ENCODE results near the gene HRH3. TPM values are rescaled to one million over a fixed set of nuclear protein-coding genes. Genes with fewer than 3 reads are reported as not detected.

Gene HRH3
- total RNA-seq, 4 donors from 2014 or later, result not detected

DNA sequence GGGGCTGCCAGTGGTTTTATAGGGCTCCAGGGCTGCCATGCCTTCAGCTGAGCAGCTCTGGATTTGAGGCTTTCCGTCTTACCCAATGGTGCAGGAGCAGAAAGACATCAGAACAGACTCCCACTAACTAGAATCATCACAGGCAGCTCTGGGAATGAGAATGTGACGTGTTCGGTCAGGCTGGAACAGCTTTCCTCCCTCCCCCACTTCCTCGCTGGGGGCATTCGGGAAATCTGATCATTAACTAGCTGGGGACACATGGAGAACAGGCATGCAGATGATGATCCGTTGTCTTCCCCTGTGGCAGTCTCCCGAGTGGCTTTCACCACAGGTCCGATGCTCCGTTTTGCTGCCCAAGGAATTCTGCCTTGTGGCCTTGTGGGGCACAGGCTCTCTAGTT lies 42.8 kb downstream of the HRH3 start:
- TF ChIP-seq, protein P1, sequence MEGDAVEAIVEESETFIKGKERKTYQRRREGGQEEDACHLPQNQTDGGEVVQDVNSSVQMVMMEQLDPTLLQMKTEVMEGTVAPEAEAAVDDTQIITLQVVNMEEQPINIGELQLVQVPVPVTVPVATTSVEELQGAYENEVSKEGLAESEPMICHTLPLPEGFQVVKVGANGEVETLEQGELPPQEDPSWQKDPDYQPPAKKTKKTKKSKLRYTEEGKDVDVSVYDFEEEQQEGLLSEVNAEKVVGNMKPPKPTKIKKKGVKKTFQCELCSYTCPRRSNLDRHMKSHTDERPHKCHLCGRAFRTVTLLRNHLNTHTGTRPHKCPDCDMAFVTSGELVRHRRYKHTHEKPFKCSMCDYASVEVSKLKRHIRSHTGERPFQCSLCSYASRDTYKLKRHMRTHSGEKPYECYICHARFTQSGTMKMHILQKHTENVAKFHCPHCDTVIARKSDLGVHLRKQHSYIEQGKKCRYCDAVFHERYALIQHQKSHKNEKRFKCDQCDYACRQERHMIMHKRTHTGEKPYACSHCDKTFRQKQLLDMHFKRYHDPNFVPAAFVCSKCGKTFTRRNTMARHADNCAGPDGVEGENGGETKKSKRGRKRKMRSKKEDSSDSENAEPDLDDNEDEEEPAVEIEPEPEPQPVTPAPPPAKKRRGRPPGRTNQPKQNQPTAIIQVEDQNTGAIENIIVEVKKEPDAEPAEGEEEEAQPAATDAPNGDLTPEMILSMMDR (IDR thresholded peaks at IDR 0.05; ENCODE audit: low read depth), result no peak

DNA sequence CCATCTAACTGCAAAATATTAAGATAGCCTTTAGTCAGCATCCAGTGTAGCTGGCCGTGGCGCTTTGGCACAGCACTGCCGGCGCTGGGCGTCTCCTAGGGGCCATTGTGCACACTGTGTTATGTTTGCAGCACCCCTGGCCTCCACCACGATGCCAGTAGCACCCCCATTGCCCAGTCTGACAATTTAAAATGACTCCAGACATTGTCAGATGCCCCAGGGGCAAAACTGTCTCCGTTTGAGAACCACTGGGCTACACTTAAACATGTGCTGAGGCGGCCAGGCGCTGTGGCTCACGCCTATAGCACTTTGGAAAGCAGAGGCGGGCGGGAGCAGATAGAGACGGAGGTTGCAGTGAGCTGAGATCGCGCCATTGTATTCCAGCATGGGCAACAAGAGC lies 43.2 kb downstream of the HRH3 start:
- TF ChIP-seq, protein P1 (IDR thresholded peaks at IDR 0.05; ENCODE audit: low read depth), result no peak

DNA sequence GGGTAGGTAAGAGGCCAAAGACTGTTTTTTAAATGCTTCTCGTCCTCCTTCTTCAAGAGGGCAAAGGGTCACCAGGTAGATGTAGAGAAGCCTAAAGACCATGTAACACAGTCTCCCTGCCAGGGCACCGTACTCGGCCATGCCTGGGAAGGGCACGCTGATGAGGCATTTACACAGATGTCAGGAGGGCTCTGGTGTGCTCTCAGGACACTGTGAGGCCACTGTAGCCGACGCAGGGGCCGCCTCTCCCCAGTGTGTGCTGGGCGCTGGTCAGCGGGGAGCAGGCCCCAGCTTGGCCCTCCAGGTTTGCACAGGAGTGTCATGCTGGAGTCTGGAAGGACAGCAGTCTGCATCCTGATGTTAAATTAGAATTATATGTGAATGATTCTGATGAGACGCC lies 44.4 kb downstream of the HRH3 start:
- TF ChIP-seq, protein P1 (IDR thresholded peaks at IDR 0.05; ENCODE audit: low read depth), result no peak

DNA sequence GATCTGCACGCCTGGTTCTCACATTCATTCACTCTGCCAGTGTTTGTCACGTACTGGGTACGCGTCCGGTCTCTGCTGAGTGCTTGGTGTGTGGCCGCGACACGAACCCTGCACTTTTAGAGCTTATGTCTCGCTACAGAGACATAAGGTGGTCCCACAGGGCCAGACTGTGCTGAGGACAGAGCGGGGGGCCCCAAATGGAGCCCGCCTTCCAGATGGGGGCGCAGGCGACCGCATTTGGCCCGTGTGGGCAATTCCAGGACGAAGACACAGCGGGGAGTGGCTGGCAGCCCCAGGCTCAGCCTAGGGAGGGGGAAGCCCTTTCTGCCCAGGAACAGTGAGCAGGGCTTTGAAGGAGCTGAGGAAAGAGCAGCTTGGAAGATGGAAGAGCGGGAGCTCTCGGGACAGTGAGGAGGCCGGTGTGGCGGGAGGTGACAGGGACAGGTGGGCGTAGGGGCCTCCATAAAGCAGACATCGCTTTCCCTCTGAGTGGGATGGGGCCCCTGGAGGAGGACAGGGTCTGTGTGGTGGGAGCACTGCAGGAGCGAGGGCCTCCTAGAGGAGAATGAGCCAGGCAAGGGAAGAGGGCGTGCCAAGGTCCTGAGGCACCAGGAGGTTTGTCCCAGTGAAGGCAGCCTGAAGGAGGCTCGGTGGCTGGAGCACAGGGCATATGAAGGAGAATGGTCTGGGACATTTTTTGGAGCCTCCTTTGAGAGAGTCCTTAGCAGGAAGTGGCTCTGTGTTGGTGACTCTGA lies 45.0 kb downstream of the HRH3 start:
- TF ChIP-seq, protein P1 (IDR thresholded peaks at IDR 0.05; ENCODE audit: low read depth), result no peak

DNA sequence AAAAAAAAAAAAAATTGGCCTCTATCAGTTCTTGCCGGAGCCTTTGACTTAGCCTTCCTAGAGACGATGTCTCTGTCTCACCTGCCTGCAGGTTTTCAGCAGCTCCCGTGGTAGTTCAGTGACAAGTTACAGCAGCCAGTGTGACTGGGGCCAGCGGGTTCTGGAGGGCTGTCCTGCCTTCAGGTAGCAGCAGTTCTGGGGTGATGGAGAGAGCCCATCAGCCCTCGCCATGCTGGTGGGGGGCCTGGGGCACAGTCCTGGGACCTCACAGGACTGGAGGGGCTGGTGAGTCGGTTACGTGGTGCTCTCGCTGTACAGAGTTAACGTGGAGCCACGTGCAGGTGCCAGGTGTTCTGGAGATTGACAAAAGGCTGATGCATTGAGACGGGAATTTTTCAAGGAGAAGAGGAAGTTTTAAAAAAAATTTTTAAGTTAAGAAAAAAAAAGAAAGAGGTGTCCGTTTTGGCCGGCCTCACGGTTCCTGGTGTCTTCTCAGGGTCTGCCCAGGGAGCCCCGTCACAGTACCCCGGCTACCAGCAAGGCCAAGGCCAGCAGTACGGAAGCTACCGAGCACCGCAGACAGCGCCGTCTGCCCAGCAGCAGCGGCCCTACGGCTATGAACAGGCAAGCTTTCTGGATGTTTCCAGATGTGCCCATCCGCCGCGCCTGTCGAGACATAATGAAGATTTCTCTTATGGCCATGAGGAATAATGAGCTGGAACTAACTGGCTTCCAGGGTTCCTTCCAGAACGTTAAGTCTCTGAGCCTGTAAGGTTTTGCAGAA lies 45.9 kb downstream of the HRH3 start:
- TF ChIP-seq, protein P1 (IDR thresholded peaks at IDR 0.05; ENCODE audit: low read depth), result no peak

DNA sequence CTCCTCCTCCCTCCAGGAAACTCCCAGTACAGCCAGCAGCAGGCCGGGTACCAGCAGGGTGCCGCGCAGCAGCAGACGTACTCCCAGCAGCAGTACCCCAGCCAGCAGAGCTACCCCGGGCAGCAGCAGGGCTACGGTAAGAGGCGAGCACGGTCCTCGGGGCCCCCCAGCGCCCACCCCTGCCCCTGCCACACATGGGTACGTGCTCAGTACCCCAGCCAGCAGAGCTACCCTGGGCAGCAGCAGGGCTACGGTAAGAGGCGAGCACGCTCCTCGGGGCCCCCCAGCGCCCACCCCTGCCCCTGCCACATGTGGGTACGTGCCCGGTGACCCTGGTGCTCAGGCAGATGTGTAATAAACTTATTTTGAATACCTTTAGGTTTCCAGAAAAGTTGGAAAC lies 47.4 kb downstream of the HRH3 start:
- TF ChIP-seq, protein P1 (IDR thresholded peaks at IDR 0.05; ENCODE audit: low read depth), result no peak

DNA sequence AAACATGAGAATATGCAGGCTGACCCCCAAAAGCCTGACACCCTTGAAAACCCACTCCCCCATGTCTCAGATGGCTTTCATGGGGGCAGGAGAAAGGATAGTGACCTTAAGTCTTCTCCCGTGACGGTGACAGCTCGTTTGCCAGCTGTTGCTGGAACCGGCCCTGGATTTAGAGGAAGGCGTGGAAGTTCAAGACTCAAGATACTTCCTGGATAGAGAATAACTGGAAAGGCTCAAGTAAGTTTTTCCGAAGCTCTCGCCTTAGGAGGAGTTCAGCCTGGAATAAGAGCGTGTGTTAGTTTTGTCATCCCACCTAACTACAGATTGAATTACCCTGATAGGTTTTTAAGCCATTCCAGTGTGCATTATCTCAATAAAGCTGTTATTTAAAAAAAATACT lies 48.8 kb downstream of the HRH3 start:
- TF ChIP-seq, protein P1 (IDR thresholded peaks at IDR 0.05; ENCODE audit: low read depth), result no peak

Measured in subcutaneous adipose tissue (tissue), 4 donors.